Esophagus muscularis mucosa (tissue), 4 donors: ENCODE data around the gene LMOD2.

Source experiments
- CTCF ChIP-seq, 3 experiments: fragments of 200-600 bp in 2 of 3; fragments of 450-650 bp in 1 of 3; sonication (generic) in 2 of 3; IDR thresholded peaks; one replicate each; pipeline ENCODE4 v1.5.1; 2017 to 2019; ENCODE audit warnings: antibody characterized with exemption in 3 of 3, mild to moderate bottlenecking in 2 of 3, moderate library complexity in 1 of 3
- EP300 ChIP-seq: sonication (generic); formaldehyde crosslinking; IDR thresholded peaks from one replicate; pipeline ENCODE4 v1.6.1; 2017; ENCODE audit warnings: antibody characterized with exemption
- POLR2A ChIP-seq: fragments of 450-650 bp; IDR thresholded peaks from one replicate; pipeline ENCODE4 v1.6.1; 2017; ENCODE audit warnings: antibody characterized with exemption, moderate library complexity, mild to moderate bottlenecking, low read depth

GRCh38 chr7:123641901-123642300, 13.8 kb upstream of the LMOD2 start:
- no peak for TF ChIP-seq POLR2A
- TF ChIP-seq EP300: no peak
- TF ChIP-seq CTCF (IDR thresholded peaks at IDR 0.05): no peak
